ENCODE results near the gene GRIA3.

DNA sequence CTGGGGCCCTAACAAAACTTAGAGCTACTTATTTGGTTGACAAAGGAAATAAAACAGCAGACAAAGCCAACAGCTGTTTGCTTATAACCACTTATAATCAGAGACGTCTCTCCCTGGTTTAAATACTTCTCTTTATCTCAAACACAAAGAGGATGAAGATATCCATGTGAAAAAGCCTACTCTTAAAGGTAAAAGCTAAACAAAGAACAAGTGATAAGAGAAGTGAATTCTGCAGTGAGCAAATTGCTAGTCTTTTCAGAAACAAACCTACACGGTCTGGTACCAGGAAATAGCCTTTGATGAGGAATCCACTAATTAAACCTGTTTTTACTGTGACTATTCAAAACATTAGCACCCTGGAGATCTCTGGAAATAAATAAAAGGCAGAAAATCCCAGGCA, 46.7 kb downstream of the GRIA3 start:
- no peak for TF ChIP-seq GATA3 (IDR thresholded peaks at IDR 0.05; ENCODE audit: low read depth, low read length)
- no peak for TF ChIP-seq GATA2 (IDR thresholded peaks at IDR 0.05; ENCODE audit: low read depth, low read length)

All from SH-SY5Y (cell line).